Activated naive CD8-positive, alpha-beta T cell treated with anti-CD3 and anti-CD28 coated beads, Interleukin-2, amount 50 U/mL, for 16 hours (primary cell): ENCODE measurements around the gene PEX12.
A peak's percentile ranks its signal among the peaks of the same experiment; 100 is the strongest.
"Not testable (repeated sequence)": the region's sequence is repeated elsewhere in the genome, so short reads cannot be mapped to it uniquely, and the experiment has no call there.

ENCODE experiments used
- DNase-seq: peaks from one replicate; pipeline ENCODE4 v3.0.0-alpha.2; 2020; ENCODE audit warnings: low read depth, low spot score

The PEX12 gene

GRCh38 chr17:35578929-35579432 is 610 bp upstream of the PEX12 start:
- DNase-seq = no peak

- DNase-seq = no peak
These were observed 558 bp downstream of the PEX12 start for GRCh38 chr17:35577830-35578196.

- DNase-seq = no peak
These were observed 2.6 kb downstream of the PEX12 start for GRCh38 chr17:35575759-35576158.

DNA sequence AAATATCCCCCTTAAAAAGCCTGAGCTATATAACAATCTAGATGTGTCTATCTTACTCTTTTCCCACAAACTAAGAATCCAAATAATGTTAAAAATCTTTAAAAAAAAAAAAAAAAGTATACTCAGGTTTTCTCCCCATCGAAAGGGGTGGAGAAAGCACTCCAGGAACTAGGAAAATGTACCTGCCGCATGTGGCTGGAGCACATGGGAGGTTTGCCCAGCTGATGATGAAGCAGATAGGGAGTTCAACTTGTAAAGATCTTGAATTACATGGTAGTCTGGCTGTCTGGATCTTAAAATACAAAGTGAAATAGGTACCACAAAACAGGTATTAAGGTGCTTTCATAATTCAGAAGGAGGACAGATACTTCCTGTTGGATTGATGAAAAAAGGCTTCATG is 9.0 kb downstream of the PEX12 start:
- no peak for DNase-seq

DNA sequence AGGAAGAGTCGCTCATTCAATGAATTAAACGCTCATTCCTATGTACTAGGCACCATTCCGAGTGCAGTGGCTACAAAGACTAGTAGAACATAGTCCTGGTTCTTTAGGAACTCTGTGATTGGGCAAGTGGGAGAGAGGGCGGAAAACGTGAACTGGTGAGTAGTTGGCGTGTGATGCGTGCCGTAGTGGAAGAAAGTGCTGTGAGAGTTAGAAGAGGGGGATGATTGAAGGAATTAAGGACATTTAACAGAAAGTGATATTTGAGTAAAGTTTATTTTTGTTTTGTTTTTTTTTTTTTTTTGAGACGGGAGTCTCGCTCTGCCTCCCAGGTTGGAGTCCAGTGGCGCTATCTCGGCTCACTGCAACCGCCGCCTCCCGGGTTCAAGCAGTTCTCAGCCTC is 9.8 kb downstream of the PEX12 start:
- peak; percentile 28 for DNase-seq

DNA sequence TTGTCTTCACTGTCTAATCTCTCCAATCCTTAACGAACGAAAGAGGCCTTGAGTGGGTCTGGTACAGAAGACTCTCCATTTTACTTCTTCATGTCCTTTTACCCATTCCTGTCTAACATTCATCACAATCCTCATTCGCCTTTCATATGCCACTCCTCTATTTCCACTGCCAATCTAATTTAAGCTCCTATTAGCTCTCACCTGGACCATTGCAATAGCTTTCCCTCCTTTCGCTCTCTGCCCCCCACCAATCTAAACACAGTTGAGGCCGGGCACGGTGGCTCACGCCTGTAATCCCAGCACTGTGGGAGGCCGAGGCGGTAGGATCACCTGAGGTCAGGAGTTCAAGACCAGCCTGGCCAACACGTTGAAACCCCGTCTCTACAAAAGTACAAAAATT is 11.4 kb downstream of the PEX12 start:
- no peak for DNase-seq

GRCh38 chr17:35563181-35563580 is 15.2 kb downstream of the PEX12 start:
- DNase-seq = not testable (repeated sequence)

- no peak for DNase-seq
These were observed 17.7 kb downstream of the PEX12 start, which contains the start of gene SLFN14 for GRCh38 chr17:35560703-35561102. TSS of gene SLFN14 (minus strand) at chr17:35560819. CDS start at chr17:35558062, 2,757 bp downstream.

- no peak for DNase-seq
These were observed 18.7 kb downstream of the PEX12 start for GRCh38 chr17:35559495-35560210.

DNA sequence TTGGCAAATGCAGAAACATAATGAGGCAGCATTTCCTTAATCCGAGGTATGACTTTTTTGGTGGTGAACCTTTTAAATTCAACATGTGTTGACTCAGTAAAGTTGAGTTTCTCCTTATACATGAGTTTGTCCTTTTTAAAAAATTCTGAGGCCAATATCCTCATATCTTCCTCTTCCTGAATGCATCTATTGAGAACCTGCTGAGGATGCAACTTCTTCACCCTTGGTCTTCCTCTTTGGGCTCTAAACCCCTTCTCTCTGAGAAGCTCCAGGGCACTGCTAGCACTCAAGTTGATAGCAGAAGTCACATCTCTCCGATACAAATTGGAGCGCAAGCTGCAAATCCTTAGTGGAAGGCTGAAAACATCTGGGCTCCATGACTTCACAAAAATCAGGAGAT is 21.0 kb downstream of the PEX12 start:
- no peak for DNase-seq

- DNase-seq = no peak
These were observed 22.7 kb downstream of the PEX12 start for GRCh38 chr17:35555691-35556090.

- no peak for DNase-seq
These were observed 23.7 kb downstream of the PEX12 start for GRCh38 chr17:35554668-35555067.

GRCh38 chr17:35553310-35553709 is 25.1 kb downstream of the PEX12 start:
- DNase-seq = no peak

GRCh38 chr17:35548978-35549377 is 29.4 kb downstream of the PEX12 start:
- DNase-seq = no peak

DNA sequence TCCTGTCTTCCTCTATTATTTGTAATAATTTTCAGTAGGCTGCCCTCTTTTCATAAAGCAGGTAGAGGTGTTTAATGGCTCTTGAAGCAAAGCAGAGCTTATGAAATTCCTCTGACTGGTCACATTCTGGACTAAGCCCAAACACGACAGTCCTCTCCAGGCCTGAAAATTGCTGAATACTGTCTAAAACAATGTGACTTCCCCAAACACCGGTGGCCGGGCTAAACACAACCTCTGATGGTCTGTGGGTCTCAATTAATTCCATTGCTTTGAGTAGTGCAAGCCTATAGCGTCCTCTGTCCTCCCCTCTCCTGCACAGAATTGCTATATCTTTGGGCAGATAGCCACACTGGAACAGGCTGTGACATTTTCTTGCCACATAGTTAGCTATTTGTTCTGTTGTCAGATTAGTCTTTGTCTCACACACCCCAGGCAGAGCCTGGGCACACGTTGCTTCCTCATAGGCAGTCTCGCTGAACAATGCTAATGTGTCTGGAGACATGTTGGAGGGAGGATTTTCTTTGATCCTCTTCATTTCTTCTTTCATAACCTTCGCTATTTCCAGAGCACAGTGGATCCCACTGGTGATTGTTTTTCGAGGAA is 30.1 kb downstream of the PEX12 start:
- DNase-seq = no peak

GRCh38 chr17:35546487-35546886 is 31.9 kb downstream of the PEX12 start:
- DNase-seq = no peak

DNA sequence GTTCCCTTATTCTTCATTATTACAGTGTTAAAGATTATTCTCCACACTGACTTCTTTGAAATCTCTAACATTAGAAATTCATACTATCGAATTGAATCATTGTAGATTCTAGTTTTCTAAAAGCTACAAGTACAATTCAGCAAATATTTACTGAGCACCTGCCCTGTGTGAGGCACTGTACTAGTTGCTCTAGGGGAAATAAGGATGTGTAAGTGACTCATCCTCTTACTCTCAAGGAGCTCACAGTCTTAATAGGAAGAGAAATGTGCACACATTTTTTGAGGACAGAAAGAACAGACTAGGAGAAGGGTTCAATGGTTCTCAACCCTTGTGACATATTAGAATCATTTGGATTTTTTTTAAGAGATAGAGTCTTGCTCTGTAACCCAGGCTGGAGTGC is 33.2 kb downstream of the PEX12 start:
- no peak for DNase-seq

- no peak for DNase-seq
These were observed 34.5 kb downstream of the PEX12 start for GRCh38 chr17:35543856-35544255.

GRCh38 chr17:35542990-35543389 is 35.4 kb downstream of the PEX12 start:
- no peak for DNase-seq

GRCh38 chr17:35541434-35541833 is 36.9 kb downstream of the PEX12 start:
- DNase-seq = no peak

DNA sequence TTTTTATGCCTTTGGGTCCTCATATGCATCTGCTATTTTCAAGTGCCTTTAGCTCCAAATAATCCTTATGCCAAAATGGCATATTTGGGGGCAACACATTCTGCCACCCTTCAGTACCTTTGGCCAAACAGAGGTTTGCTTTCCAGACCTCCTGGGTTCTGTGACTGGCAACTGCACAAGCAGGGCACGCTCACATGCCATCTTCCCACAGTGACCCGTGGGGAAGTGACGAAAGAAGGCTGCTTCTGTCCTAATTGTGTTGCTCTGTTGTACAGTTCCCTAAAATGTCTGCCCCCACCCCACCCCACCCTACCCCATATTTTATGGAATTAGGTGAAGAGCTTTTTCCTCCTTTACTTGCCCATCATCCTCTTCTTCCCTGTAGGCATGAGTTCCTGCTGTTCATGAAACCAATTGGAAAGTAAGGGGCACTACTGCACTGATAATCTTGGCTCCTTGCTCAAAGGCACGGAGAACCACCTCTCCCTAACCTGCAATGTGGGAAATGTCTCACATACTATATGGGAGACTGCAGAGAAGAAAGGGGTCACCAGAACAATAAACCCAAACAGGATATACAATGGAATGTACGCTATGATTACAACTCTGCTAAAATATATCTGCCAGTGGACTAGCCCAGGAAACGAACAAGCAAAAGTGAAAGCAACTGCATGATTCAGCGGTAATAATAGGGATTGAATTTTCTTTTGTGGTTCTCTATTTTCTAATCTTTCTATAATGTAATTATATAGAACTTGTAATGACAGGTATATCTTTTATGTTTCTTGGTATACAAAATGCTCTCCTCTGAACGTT is 37.6 kb downstream of the PEX12 start:
- DNase-seq = no peak

GRCh38 chr17:35539659-35540026 is 38.7 kb downstream of the PEX12 start:
- no peak for DNase-seq
